SK-N-MC (cell line): ENCODE results near the gene SLC9A1.

Experiments used
- EZH2 ChIP-seq: fragments of 200-600 bp; sonication (generic); IDR thresholded peaks from one replicate; pipeline ENCODE4 v1.6.1; 2017; ENCODE audit warnings: antibody characterized with exemption
- FOXP2 ChIP-seq: optimal IDR thresholded peaks from 2 replicates; pipeline ENCODE3; 2011; ENCODE audit warnings: mild to moderate bottlenecking, moderate library complexity; ENCODE audit not compliant: insufficient read depth; ENCODE audit errors: extremely low read length, control extremely low read depth
- POLR2AphosphoS5 ChIP-seq: IDR thresholded peaks from 2 replicates; pipeline ENCODE4 v1.6.1; 2012; ENCODE audit warnings: mild to moderate bottlenecking, low read depth, low read length, borderline replicate concordance

GRCh38 chr1:27147842-27148518 lies 6.9 kb downstream of the SLC9A1 start:
- TF ChIP-seq POLR2AphosphoS5 (no peak), EZH2 (no peak), FOXP2 (no peak)
